CD4-positive, alpha-beta T cell treated with Interleukin-4 for 4 hours (primary cell): Measurements from ENCODE around the gene FANCM.
A peak's percentile ranks its signal among the peaks of the same experiment; 100 is the strongest.
"Not testable (repeated sequence)": the region's sequence is repeated elsewhere in the genome, so short reads cannot be mapped to it uniquely, and the experiment has no call there.

ENCODE experiments used
- DNase-seq: peaks from one replicate; pipeline ENCODE4 v3.0.0-alpha.2; 2020

FANCM gene

GRCh38 chr14:45145214-45145613 is 9.5 kb downstream of the FANCM start:
- DNase-seq, result no peak

GRCh38 chr14:45149602-45150001 is 13.9 kb downstream of the FANCM start:
- no peak for DNase-seq

- no peak for DNase-seq
Measured at GRCh38 chr14:45150386-45150890, 14.7 kb downstream of the FANCM start.

GRCh38 chr14:45156067-45156466 is 20.3 kb downstream of the FANCM start:
- no peak for DNase-seq

- no peak for DNase-seq
Measured at GRCh38 chr14:45169906-45170305, 34.2 kb downstream of the FANCM start.

- DNase-seq, result no peak
Measured at GRCh38 chr14:45177076-45177475, 41.3 kb downstream of the FANCM start.

- no peak for DNase-seq
Measured at GRCh38 chr14:45181329-45181728, 45.6 kb downstream of the FANCM start.

- no peak for DNase-seq
Measured at GRCh38 chr14:45181806-45182205, 46.1 kb downstream of the FANCM start.

- no peak for DNase-seq
Measured at GRCh38 chr14:45185100-45185814, 49.5 kb downstream of the FANCM start.

GRCh38 chr14:45194964-45195363 is 59.2 kb downstream of the FANCM start:
- DNase-seq, result no peak

GRCh38 chr14:45198551-45198950 is 62.8 kb downstream of the FANCM start:
- DNase-seq, result no peak

GRCh38 chr14:45199230-45199629 is 63.5 kb downstream of the FANCM start:
- no peak for DNase-seq

GRCh38 chr14:45201905-45202304 is 66.2 kb downstream of the FANCM start:
- peak; percentile 4 for DNase-seq

GRCh38 chr14:45204241-45204640 is 68.5 kb downstream of the FANCM start:
- no peak for DNase-seq

GRCh38 chr14:45210159-45210558 is 74.4 kb downstream of the FANCM start:
- DNase-seq, result no peak

GRCh38 chr14:45211295-45211694 is 75.6 kb downstream of the FANCM start:
- no peak for DNase-seq

GRCh38 chr14:45212231-45212630 is 76.5 kb downstream of the FANCM start:
- no peak for DNase-seq

GRCh38 chr14:45213716-45214115 is 78.0 kb downstream of the FANCM start:
- not testable (repeated sequence) for DNase-seq

- not testable (repeated sequence) for DNase-seq
Measured at GRCh38 chr14:45214341-45214740, 78.6 kb downstream of the FANCM start.

- no peak for DNase-seq
Measured at GRCh38 chr14:45222485-45223262, 86.9 kb downstream of the FANCM start.

- DNase-seq, result no peak
Measured at GRCh38 chr14:45227566-45227965, 91.8 kb downstream of the FANCM start.

- no peak for DNase-seq
Measured at GRCh38 chr14:45238988-45239387, 103.3 kb downstream of the FANCM start.

- DNase-seq, result no peak
Measured at GRCh38 chr14:45242706-45243105, 107.0 kb downstream of the FANCM start.

- DNase-seq, result no peak
Measured at GRCh38 chr14:45246151-45246550, 110.4 kb downstream of the FANCM start.
